Vagina (tissue), 2 donors: ENCODE data around the gene TMIE. TPM values are rescaled to one million over a fixed set of nuclear protein-coding genes. Genes with fewer than 3 reads are reported as not detected.

ENCODE experiments used
- DNase-seq, 2 donors: peaks; one replicate each; pipeline ENCODE4 v3.0.0-alpha.2; 2017; ENCODE audit errors: extremely low spot score in 2 of 2
- H3K27ac ChIP-seq: fragments of 200-600 bp; sonication (generic); one replicate; pipeline ENCODE4 v1.5.1; 2019
- H3K27me3 ChIP-seq: fragments of 200-600 bp; sonication (generic); one replicate; pipeline ENCODE4 v1.5.1; 2019
- H3K36me3 ChIP-seq, 2 donors: fragments of 200-600 bp; sonication (generic); one replicate each; pipeline ENCODE4 v1.5.1; 2017 to 2019
- H3K4me1 ChIP-seq: fragments of 200-600 bp; sonication (generic); one replicate; pipeline ENCODE4 v1.5.1; 2019
- H3K4me3 ChIP-seq, 2 donors: fragments of 200-600 bp; sonication (generic); 1 replicate in 1 of 2; 2 replicates in 1 of 2; pipeline ENCODE4 v1.5.1; 2016 to 2019
- H3K9me3 ChIP-seq: fragments of 200-600 bp; sonication (generic); one replicate; pipeline ENCODE4 v1.5.1; 2019
- CTCF ChIP-seq, 3 experiments: fragments of 450-650 bp in 2 of 3; fragments of 200-600 bp in 1 of 3; sonication (generic) in 1 of 3; IDR thresholded peaks; one replicate each; pipeline ENCODE4 v1.5.1; 2017 to 2019; ENCODE audit warnings: antibody characterized with exemption in 3 of 3, mild to moderate bottlenecking in 2 of 3, moderate library complexity in 2 of 3
- POLR2A ChIP-seq, 2 donors: fragments of 450-650 bp; IDR thresholded peaks; one replicate each; pipeline ENCODE4 v1.6.1; 2017; ENCODE audit warnings: antibody characterized with exemption in 2 of 2, mild to moderate bottlenecking in 2 of 2, moderate library complexity in 2 of 2
- POLR2AphosphoS5 ChIP-seq, 2 donors: sonication (generic); formaldehyde crosslinking; IDR thresholded peaks; one replicate each; pipeline ENCODE4 v1.9.0; 2017; ENCODE audit warnings: antibody characterized with exemption in 2 of 2, mild to moderate bottlenecking in 2 of 2, low read depth in 1 of 2; ENCODE audit not compliant: insufficient read depth in 1 of 2
- intact Hi-C: fragments of 100-400 bp; cut with DNase I; formaldehyde crosslinking; loops from one replicate; pipeline ENCODE4 v1.15.1; 2023
- total RNA-seq: library from RNA; depleted of rRNA; stranded (reverse); fragments of >200 nt; gene quantifications from one replicate; pipeline ENCODE4 v1.2.3, GENCODE V29; 2016

Gene TMIE
- total RNA-seq, 1 donor from 2014 or later, result 0.74 TPM

- peak in 1 of 2 donors; percentile 77 for DNase-seq
- intact Hi-C loops, result no loop called here
Measured at GRCh38 chr3:46663591-46664135, 37.5 kb upstream of the TMIE start.

GRCh38 chr3:46664188-46664970 lies 36.8 kb upstream of the TMIE start:
- Histone ChIP-seq H3K36me3 (no peaks in the 10 kb centered on the region), H3K9me3 (no peaks in the 10 kb centered on the region), H3K4me1 (peaks cover 33% of the 10 kb centered on the region), H3K4me3 (no peak overlapping the region), H3K27ac (no peak overlapping the region), H3K27me3 (no peaks in the 10 kb centered on the region)
- intact Hi-C loops, result no loop called here
- DNase-seq, result peak in 1 of 2 donors; percentile 71
- TF ChIP-seq CTCF (IDR thresholded peaks at IDR 0.05) (no peak), POLR2A (IDR thresholded peaks at IDR 0.05) (no peak), POLR2AphosphoS5 (IDR thresholded peaks at IDR 0.05; ENCODE audit: insufficient read depth in 1 of 2, low read depth in 1 of 2) (no peak)

More at GRCh38 chr3:46663591-46664135, 37.5 kb upstream of the TMIE start:
- Histone ChIP-seq H3K4me1 (peaks cover 33% of the 10 kb centered on the region), H3K4me3 (no peak overlapping the region), H3K9me3 (no peaks in the 10 kb centered on the region), H3K27me3 (no peaks in the 10 kb centered on the region), H3K27ac (no peak overlapping the region), H3K36me3 (no peaks in the 10 kb centered on the region)
- TF ChIP-seq CTCF (IDR thresholded peaks at IDR 0.05), result no peak
- no peak for TF ChIP-seq POLR2A (IDR thresholded peaks at IDR 0.05)
- no peak for TF ChIP-seq POLR2AphosphoS5 (IDR thresholded peaks at IDR 0.05; ENCODE audit: insufficient read depth in 1 of 2, low read depth in 1 of 2)

- peak in 1 of 2 donors; percentile 54 for DNase-seq
- H3K9me3 ChIP-seq, result no peaks in the 10 kb centered on the region
- H3K36me3 ChIP-seq, result no peaks in the 10 kb centered on the region
- no peak overlapping the region for H3K4me3 ChIP-seq
- peaks cover 33% of the 10 kb centered on the region for H3K4me1 ChIP-seq
- H3K27me3 ChIP-seq, result no peaks in the 10 kb centered on the region
- TF ChIP-seq POLR2AphosphoS5 (IDR thresholded peaks at IDR 0.05; ENCODE audit: insufficient read depth in 1 of 2, low read depth in 1 of 2), result no peak
- no peak overlapping the region for H3K27ac ChIP-seq
- intact Hi-C loops, result no loop called here
Measured at GRCh38 chr3:46664971-46665762, 36.0 kb upstream of the TMIE start.

- TF ChIP-seq CTCF (IDR thresholded peaks at IDR 0.05), result no peak
- TF ChIP-seq POLR2AphosphoS5 (IDR thresholded peaks at IDR 0.05; ENCODE audit: insufficient read depth in 1 of 2, low read depth in 1 of 2), result no peak
- no peak for TF ChIP-seq POLR2A (IDR thresholded peaks at IDR 0.05)
- Histone ChIP-seq H3K4me1 (peaks cover 26% of the 10 kb centered on the region), H3K4me3 (no peak overlapping the region), H3K27ac (no peak overlapping the region), H3K36me3 (no peaks in the 10 kb centered on the region), H3K9me3 (no peaks in the 10 kb centered on the region), H3K27me3 (no peaks in the 10 kb centered on the region)
- intact Hi-C loops, result no loop called here
- DNase-seq, result no peak
Measured at GRCh38 chr3:46665763-46666452, 35.3 kb upstream of the TMIE start.

GRCh38 chr3:46666453-46666845 lies 34.7 kb upstream of the TMIE start:
- intact Hi-C loops, result no loop called here
- TF ChIP-seq POLR2A (IDR thresholded peaks at IDR 0.05) (no peak), CTCF (IDR thresholded peaks at IDR 0.05) (no peak), POLR2AphosphoS5 (IDR thresholded peaks at IDR 0.05; ENCODE audit: insufficient read depth in 1 of 2, low read depth in 1 of 2) (no peak)
- DNase-seq, result no peak
- Histone ChIP-seq H3K4me3 (no peak overlapping the region), H3K36me3 (no peaks in the 10 kb centered on the region), H3K9me3 (no peaks in the 10 kb centered on the region), H3K4me1 (peaks cover 20% of the 10 kb centered on the region), H3K27me3 (no peaks in the 10 kb centered on the region), H3K27ac (no peak overlapping the region)
